GM18951 (cell line): ENCODE data around the gene INSC.

ENCODE experiments used
- POLR2A ChIP-seq: IDR thresholded peaks from 4 replicates; pipeline ENCODE4 v1.6.1; 2011; ENCODE audit warnings: mild to moderate bottlenecking; ENCODE audit not compliant: insufficient read length, insufficient read depth; ENCODE audit errors: extremely low read depth
- in situ Hi-C: fragments of 300-500 bp; cut with MboI; formaldehyde crosslinking; loops from one replicate; pipeline ENCODE4 v1.12.0; 2022; ENCODE audit warnings: low sequenced_read_pairs, mixed read lengths, inconsistent platforms; ENCODE audit not compliant: unreplicated experiment

The INSC gene

GRCh38 chr11:15293975-15294620 is 179.4 kb downstream of the INSC start:
- in situ Hi-C loops = no loop called here
- no peak for TF ChIP-seq POLR2A

- in situ Hi-C loops = no loop called here
- no peak for TF ChIP-seq POLR2A
Observed at GRCh38 chr11:15295695-15296094, 181.0 kb downstream of the INSC start.
